ENCODE results near the gene LRRC28. TPM values are rescaled to one million over a fixed set of nuclear protein-coding genes. Genes with fewer than 3 reads are reported as not detected.

Gene LRRC28
- polyA plus RNA-seq, 1 experiment = 23.5 TPM

DNA sequence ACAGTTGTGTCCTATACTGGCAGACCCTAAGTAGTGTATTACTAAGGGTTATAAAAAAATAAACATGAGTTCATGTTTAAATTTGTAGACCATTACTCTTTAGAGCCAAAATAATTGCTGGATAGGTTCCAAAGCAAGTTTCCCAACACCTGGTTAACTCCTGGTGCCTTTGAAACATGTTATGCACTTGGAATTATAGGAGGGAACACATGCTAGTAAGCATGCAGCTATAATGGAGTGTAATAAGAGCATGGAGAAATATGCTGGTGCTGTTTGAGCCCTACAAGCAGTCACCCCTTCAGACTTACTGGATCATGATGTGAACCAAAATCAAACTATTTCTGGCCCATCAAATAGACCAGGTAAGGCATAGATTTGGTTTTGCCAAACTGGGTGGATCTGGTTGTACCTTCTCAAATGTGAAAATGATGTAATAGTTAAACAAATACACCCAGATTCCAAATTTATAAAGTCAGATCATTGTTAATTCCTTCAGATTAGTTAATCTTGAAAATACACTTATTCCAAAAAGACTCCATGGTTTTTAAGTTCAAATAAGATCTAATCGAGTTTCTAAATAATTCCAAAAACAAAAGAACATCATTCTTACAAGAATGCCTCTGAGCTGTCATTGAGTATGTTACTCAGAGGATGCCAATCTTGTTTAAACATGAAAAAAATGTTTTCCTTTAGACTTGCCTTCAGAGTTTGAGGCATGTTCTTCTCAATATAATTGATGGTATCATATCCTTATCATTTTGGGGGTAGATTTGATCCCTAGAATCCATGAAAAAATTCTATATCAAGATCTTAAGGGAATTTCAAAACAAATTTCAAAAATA is 69.3 kb downstream of the LRRC28 start:
- no peak overlapping the region for H3K4me3 ChIP-seq (ENCODE audit: low read depth, low read length)
- ChIA-PET POLR2A (no interaction called here), CTCF (no interaction called here)
- DNase-seq (ENCODE audit: low read depth) = no peak
- H3K36me3 ChIP-seq (ENCODE audit: control insufficient read depth, insufficient read depth, low read length) = no peaks in the 10 kb centered on the region
- TF ChIP-seq, protein P1, sequence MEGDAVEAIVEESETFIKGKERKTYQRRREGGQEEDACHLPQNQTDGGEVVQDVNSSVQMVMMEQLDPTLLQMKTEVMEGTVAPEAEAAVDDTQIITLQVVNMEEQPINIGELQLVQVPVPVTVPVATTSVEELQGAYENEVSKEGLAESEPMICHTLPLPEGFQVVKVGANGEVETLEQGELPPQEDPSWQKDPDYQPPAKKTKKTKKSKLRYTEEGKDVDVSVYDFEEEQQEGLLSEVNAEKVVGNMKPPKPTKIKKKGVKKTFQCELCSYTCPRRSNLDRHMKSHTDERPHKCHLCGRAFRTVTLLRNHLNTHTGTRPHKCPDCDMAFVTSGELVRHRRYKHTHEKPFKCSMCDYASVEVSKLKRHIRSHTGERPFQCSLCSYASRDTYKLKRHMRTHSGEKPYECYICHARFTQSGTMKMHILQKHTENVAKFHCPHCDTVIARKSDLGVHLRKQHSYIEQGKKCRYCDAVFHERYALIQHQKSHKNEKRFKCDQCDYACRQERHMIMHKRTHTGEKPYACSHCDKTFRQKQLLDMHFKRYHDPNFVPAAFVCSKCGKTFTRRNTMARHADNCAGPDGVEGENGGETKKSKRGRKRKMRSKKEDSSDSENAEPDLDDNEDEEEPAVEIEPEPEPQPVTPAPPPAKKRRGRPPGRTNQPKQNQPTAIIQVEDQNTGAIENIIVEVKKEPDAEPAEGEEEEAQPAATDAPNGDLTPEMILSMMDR (IDR thresholded peaks at IDR 0.05; ENCODE audit: insufficient read depth, low read depth, low read length) = no peak
- H3K27me3 ChIP-seq (ENCODE audit: control insufficient read depth, insufficient read depth, low read length) = no peaks in the 10 kb centered on the region

DNA sequence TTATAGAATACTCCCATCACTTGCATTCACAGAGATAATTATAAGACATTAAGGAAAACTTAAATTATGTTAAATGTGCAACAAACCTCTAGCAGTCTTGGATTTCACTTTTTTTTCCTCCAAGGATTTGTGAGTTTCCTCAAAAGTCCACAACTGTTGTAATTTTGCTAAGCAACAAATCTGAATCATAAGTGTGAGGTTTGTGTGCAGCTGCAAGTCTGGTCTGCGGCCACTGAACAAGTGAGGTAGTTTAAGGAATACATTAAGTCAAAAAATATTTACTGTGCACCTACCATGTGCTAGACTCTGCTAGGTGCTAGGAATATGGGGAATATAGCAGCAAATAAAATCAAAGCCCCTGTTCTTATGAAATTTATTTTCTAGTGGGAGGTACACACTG is 70.2 kb downstream of the LRRC28 start:
- Histone ChIP-seq H3K27me3 (ENCODE audit: control insufficient read depth, insufficient read depth, low read length) (no peaks in the 10 kb centered on the region), H3K4me3 (ENCODE audit: low read depth, low read length) (no peak overlapping the region), H3K36me3 (ENCODE audit: control insufficient read depth, insufficient read depth, low read length) (no peaks in the 10 kb centered on the region)
- CTCF ChIA-PET = no interaction called here
- TF ChIP-seq, protein P1 (IDR thresholded peaks at IDR 0.05; ENCODE audit: insufficient read depth, low read depth, low read length) = no peak
- POLR2A ChIA-PET = no interaction called here
- DNase-seq (ENCODE audit: low read depth) = no peak

DNA sequence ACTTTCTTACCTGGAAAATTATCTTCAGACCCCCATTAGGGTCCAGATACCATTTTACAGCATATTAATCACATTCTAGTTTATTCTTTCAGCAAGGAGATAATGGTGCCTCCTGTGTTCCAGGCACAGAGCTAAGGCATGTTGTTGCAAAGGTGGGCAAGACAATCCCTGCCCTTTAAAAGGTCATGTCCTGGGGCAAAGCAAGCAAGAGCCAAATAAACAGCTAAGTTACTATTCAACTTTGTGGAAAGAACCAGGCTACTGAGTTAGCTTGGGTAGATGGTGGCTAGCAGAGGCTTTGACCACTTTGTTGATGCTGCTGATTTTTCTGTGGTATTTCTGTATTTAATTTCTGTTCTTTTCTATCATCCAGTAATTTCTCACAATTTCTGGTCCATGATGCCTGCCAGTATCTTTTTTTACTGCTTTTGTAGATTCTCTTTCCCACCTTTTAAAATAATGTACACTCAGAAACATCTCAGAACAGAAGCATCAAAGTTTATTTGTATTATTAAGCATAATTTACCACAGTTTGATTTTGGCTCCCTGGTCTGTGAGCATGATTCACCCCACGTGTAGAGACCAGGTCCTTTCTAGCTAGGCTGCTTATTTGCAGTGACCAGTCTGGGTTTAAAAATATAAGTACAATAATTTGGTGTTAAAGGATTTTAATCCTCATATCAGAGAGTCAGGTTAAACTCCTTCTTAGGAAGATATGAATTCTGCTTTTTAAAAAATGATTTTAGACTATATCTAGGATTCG is 71.5 kb downstream of the LRRC28 start:
- POLR2A ChIA-PET = no interaction called here
- no peak overlapping the region for H3K4me3 ChIP-seq (ENCODE audit: low read depth, low read length)
- CTCF ChIA-PET = no interaction called here
- no peaks in the 10 kb centered on the region for H3K36me3 ChIP-seq (ENCODE audit: control insufficient read depth, insufficient read depth, low read length)
- H3K27me3 ChIP-seq (ENCODE audit: control insufficient read depth, insufficient read depth, low read length) = no peaks in the 10 kb centered on the region
- DNase-seq (ENCODE audit: low read depth) = no peak
- TF ChIP-seq, protein P1 (IDR thresholded peaks at IDR 0.05; ENCODE audit: insufficient read depth, low read depth, low read length) = no peak

DNA sequence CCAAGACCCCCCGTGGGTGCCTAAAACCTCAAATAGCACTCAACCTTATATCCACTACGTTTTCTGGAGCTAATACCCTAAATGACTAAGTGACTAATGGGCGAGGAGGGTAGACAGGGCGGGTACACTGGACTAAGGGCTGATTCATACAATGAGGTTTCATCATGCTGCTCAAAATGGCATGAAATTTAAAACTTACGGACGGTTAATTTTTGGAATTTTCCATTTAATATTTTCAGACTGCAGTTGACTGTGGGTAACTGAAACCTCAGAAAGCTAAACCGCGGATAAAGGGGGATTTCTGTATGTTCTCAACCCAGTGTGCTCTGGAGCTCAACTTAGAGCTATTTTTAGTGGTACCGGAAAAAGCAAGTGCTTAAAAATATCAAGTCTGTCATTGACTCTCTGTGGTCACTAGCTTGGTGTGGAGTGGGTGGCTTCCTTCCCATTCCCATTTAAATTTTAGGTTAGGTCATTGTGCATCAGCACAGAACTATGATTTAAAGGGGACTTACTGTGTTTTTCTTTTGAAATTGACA is 72.9 kb downstream of the LRRC28 start:
- Histone ChIP-seq H3K36me3 (ENCODE audit: control insufficient read depth, insufficient read depth, low read length) (no peaks in the 10 kb centered on the region), H3K4me3 (ENCODE audit: low read depth, low read length) (no peak overlapping the region), H3K27me3 (ENCODE audit: control insufficient read depth, insufficient read depth, low read length) (no peaks in the 10 kb centered on the region)
- POLR2A ChIA-PET = no interaction called here
- CTCF ChIA-PET = interaction anchor here (1.0 to 1.4 kb wide), 2 partner anchors 11 to 380 kb away, joined by 3 to 7 read pairs; no protein-coding TSS in a partner anchor
- peak; percentile 56 for DNase-seq (ENCODE audit: low read depth)
- TF ChIP-seq, protein P1 (IDR thresholded peaks at IDR 0.05; ENCODE audit: insufficient read depth, low read depth, low read length) = no peak

DNA sequence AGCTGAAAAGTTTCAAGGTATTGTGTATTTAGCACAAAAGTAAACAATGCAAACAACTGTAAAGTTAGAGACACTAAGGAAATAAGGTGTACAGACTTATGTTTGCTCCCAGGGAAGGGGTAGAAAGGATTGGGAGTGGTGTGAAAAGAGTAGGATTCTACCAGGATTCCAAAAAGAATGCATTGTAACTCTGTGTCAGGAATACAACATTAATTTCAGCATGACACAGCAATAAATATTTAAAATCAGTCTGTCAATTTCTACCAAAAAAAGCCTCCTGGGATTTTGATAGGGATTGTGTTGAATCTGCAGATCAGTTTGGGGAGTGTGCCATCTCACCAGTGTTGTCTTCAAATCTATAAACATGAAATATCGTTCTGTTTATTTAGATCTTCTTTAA is 73.4 kb downstream of the LRRC28 start:
- ChIA-PET POLR2A (no interaction called here), CTCF (interaction anchor here (1.0 to 1.4 kb wide), 2 partner anchors 10 to 379 kb away, joined by 3 to 7 read pairs; no protein-coding TSS in a partner anchor)
- Histone ChIP-seq H3K36me3 (ENCODE audit: control insufficient read depth, insufficient read depth, low read length) (no peaks in the 10 kb centered on the region), H3K4me3 (ENCODE audit: low read depth, low read length) (no peak overlapping the region), H3K27me3 (ENCODE audit: control insufficient read depth, insufficient read depth, low read length) (no peaks in the 10 kb centered on the region)
- TF ChIP-seq, protein P1 (IDR thresholded peaks at IDR 0.05; ENCODE audit: insufficient read depth, low read depth, low read length) = no peak
- DNase-seq (ENCODE audit: low read depth) = no peak
